ENCODE data around the gene ANKRD40.

The ANKRD40 gene

GRCh38 chr17:50656509-50656908, 51.2 kb downstream of the ANKRD40 start:
- no peak for TF ChIP-seq CTCF (IDR thresholded peaks at IDR 0.05; ENCODE audit: insufficient read depth, low read depth, low read length, missing control alignments)
- DNase-seq (ENCODE audit: low read depth): no peak
- no peak overlapping the region for H3K4me3 ChIP-seq (ENCODE audit: low read length)

GRCh38 chr17:50653738-50654137, 54.0 kb downstream of the ANKRD40 start:
- no peak overlapping the region for H3K4me3 ChIP-seq (ENCODE audit: low read length)
- TF ChIP-seq CTCF (IDR thresholded peaks at IDR 0.05; ENCODE audit: insufficient read depth, low read depth, low read length, missing control alignments): no peak
- DNase-seq (ENCODE audit: low read depth): no peak

GRCh38 chr17:50651661-50652060, 56.1 kb downstream of the ANKRD40 start:
- TF ChIP-seq CTCF (IDR thresholded peaks at IDR 0.05; ENCODE audit: insufficient read depth, low read depth, low read length, missing control alignments): no peak
- DNase-seq (ENCODE audit: low read depth): no peak
- no peak overlapping the region for H3K4me3 ChIP-seq (ENCODE audit: low read length)

- TF ChIP-seq CTCF (IDR thresholded peaks at IDR 0.05; ENCODE audit: insufficient read depth, low read depth, low read length, missing control alignments): no peak
- H3K4me3 ChIP-seq (ENCODE audit: low read length): no peak overlapping the region
- DNase-seq (ENCODE audit: low read depth): peak; percentile 30
These were observed 58.4 kb downstream of the ANKRD40 start for GRCh38 chr17:50649042-50649908.

- TF ChIP-seq CTCF (IDR thresholded peaks at IDR 0.05; ENCODE audit: insufficient read depth, low read depth, low read length, missing control alignments): no peak
- no peak for DNase-seq (ENCODE audit: low read depth)
- no peak overlapping the region for H3K4me3 ChIP-seq (ENCODE audit: low read length)
These were observed 60.5 kb downstream of the ANKRD40 start for GRCh38 chr17:50647187-50647586.

- DNase-seq (ENCODE audit: low read depth): no peak
These were observed 61.7 kb downstream of the ANKRD40 start for GRCh38 chr17:50645748-50646682.

More at GRCh38 chr17:50645748-50646682, 61.7 kb downstream of the ANKRD40 start:
- TF ChIP-seq CTCF (IDR thresholded peaks at IDR 0.05; ENCODE audit: insufficient read depth, low read depth, low read length, missing control alignments): no peak
- no peak overlapping the region for H3K4me3 ChIP-seq (ENCODE audit: low read length)
